ENCODE measurements around the gene FOXN3.

GRCh38 chr14:89418976-89419375 is 1.9 kb upstream of the FOXN3 start:
- no peak for TF ChIP-seq POLR2A (IDR thresholded peaks at IDR 0.05; ENCODE audit: extremely low read depth, insufficient read length)
- no peak for TF ChIP-seq CTCF (IDR thresholded peaks at IDR 0.05; ENCODE audit: low read depth, low read length)
- TF ChIP-seq MYC (IDR thresholded peaks at IDR 0.05; ENCODE audit: low read depth, low read length) = no peak
- TF ChIP-seq MAX (IDR thresholded peaks at IDR 0.05; ENCODE audit: low read depth, low read length) = no peak
